Measurements from ENCODE around the gene ZBTB7B.

The ZBTB7B gene

GRCh38 chr1:155002464-155003226, at the start of gene ZBTB7B:
Gene ZBTB7B (plus strand): TSS chr1:155002802. CDS start chr1:155014661, 11,859 bp downstream.
- no peak for FAIRE-seq

GRCh38 chr1:154953611-154954038, 49.0 kb upstream of the ZBTB7B start:
- no peak for FAIRE-seq

DNA sequence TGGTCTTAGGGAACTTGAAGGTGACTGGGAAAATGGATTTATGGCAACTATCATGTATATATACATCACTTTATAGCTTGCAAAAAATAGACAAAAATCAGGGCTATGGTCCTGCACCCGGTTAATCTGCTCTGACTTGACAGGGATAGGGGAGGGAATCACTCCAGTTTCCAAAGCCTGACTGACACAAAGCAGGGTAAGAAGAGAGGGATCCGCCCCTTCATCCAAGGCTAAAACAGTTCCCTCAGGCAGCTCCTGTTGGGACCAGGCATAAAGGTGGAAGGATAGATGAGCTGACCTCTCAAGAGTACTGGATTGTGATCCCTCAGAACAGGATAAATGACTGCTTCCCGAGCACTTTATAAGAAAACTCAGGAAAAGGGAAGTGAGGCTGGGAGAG, 48.1 kb upstream of the ZBTB7B start:
- FAIRE-seq = no peak

DNA sequence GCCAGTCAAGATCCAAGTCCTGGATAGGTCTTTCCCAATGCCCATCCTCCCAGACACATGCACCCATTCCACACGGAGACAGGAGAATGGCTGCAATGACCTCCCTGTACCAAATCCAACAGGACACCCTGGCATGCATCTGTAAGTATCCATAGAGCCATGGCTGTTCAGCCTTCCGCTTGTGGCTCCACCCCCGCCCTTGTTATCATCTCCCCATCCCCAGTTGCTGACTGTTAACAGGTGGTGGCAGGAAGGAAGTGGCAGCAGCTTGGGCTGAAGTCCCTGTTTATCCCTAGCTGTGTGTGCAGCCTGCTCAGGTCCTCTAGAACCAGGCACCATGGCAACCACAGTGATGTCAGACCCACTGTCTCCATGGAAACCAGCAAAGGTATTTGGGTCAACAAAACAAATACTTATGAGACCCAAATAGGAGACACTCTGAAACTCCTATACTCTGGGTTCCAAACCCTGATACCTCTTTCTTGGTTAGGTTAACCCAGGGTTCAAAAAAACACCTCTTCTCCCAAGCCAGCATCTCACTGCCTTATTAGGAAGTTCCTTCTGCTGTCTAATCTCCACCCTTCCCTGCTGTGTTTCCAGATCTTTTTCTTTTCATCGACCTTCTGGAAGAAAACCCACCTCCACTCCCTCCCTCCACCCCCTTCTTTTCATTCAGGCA, 47.4 kb upstream of the ZBTB7B start:
- FAIRE-seq = no peak

DNA sequence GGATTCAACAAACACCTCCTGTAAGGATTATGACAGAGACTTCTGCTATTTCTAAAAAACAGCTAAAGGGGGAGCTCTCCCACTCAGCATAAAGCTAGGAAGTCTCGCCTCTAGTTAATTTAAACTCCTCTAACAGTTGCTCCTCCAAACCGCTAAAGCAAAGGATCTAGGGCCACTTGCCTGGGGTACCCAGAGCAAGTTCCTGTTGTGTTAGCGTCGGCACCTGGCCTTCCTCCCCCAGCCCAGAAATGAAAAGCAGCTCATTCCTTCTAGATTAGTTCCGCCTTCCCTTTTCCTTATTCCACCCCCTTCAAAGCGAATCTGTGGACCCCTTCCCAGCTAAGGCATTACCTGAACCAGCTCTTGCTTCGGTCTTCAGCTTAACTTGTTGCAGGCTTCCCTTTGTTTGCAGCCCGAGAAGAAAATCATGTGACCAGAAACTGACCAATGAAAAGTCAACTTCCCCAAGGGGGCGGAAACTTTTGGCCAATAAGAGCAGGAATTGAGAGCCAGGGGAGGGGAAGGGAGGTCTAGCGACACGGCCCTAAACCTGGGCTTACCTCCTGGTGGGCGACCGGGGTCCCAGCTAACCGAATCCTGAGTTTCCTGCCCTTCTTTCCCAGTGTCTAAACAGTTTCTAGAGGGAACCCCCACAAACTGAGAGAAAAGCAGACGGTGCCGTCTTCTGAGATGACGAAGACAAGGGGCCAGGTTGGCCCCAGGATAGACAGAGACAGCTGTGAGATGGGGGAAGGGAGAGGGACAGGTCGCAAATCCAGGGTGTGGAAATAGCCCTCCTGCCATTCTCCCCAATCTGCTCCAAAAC, 46.7 kb upstream of the ZBTB7B start, which contains the start of gene PBXIP1:
Gene PBXIP1 (minus strand): TSS at position 382 of the 826 bp plus-strand sequence. CDS start 2,378 bp downstream, outside the sequence.
- FAIRE-seq = peak; percentile 62

DNA sequence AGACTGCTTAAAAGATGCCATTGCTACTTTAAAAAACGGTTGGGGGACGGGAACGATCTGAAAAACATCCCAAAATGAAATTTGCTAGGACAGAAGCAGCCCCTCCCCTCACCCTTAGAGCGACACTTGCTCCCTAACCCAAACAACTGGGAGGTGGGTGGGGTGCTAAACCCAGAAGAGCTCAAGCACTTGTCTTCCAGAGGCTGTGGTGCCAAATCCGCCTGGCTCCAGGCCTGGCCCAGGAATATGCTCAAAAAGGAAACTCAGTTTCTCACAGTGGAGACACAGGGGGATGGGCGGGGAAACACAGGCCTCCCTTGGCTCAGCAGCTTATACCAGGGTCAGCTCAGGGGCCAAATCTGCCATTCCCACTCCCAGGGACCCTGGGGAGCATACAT, 46.1 kb upstream of the ZBTB7B start:
- FAIRE-seq = no peak

- FAIRE-seq = no peak
Measured at GRCh38 chr1:154957091-154957657, 45.4 kb upstream of the ZBTB7B start.

- no peak for FAIRE-seq
Measured at GRCh38 chr1:154958036-154958435, 44.6 kb upstream of the ZBTB7B start.

DNA sequence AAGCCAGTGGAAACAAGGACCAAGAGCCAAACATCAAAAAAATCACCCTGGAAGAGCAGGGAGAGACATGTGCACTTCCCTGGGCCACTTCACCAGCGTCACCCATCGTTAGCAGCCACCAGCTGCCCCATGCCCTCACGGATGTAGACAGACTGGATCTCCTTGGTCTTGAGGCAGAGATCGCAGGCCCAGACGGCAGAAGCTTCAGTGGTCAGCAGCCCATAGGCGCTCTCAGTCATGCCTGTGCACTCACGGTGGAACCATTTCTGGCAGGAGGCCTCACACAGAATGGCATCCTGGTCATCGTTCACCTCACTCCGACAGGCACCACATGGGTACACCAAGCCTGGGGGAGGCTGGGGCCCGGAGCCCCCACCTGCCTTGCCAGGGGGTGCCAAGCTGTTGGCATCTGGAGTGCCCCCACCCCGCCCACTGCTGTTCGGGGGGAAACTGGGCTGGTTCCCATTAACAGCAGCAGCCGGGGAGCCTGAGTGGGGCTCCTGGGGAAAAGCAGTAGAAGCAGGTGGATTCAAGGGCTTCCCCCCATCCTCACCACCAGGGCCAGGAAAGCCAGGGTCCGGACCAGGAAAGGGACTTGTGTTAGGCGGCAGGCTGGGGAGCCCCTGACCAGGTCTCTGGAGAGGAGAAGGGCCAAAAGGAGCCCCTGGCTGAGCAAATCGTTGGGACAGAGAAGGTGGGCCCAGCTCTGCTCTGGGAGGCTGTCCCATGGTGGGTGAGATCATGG, 43.7 kb upstream of the ZBTB7B start:
- FAIRE-seq = no peak

DNA sequence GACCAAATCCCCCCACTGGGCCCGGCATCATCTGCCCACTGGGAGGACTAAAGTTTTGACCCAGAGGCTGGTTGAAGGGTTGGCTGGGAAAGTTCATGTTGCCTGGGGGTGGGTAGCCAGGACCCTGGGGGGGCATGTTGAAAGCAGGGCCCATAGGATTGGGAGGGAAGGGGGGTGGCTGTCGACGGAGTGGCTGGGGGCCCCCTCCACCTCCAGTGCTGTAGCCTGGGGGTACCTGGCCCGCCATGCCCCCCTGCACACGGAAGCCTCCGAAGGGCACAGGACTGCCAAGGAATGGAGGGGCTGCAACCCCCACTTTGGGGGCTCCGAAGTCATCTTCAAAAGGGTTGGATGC, 43.2 kb upstream of the ZBTB7B start:
- FAIRE-seq = no peak

- FAIRE-seq = no peak
Measured at GRCh38 chr1:154960446-154961136, 42.0 kb upstream of the ZBTB7B start.

DNA sequence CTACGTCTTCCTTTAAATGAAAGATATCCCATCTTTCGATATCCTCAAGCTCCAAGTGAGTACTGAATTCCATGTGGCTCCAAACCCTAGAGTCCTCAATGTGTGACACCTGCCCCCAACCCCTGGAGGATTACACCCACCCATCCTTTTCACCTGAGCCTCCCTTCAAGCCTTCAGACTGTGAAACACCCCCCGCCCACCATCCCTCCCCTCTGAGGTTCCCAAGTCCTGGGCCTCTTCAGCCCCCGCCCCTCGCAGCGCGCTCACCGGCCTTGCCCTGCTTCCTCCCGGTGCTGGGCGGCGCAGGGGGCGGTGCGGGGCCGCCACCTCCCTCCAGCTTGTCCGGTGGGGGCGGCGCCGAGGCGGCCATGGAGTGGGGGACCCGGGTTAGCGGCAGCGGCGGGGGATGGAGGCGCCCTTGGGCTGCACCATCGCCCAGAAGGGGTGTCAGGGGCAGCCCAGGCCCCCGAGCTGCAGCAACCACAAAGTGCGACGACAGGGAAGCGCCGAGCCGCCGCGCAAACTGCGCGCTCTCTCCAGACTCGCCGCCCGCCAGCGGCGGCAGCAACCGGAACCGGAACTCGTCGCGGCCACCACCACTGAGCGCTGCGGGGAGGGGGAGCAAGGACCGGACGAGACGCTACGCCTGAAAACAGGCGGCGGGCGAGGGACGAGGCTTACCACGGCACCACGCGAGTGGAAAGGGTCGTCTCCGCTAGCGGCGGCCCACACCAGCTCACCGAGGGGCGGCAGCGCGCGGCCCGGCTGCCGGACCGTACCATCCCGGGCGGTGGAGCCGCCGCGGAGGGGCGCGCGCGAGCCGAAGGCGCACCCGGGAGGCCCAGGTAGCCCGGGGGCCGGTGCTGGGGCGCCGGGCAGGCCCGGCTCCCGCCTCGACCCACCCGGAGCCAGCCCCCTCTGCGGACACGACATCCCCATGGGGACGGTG, 41.1 kb upstream of the ZBTB7B start, which contains the start of gene PYGO2:
Gene PYGO2 (minus strand): TSS at position 576 of the 949 bp plus-strand sequence. CDS start 206 bp downstream, at position 370.
- no peak for FAIRE-seq

DNA sequence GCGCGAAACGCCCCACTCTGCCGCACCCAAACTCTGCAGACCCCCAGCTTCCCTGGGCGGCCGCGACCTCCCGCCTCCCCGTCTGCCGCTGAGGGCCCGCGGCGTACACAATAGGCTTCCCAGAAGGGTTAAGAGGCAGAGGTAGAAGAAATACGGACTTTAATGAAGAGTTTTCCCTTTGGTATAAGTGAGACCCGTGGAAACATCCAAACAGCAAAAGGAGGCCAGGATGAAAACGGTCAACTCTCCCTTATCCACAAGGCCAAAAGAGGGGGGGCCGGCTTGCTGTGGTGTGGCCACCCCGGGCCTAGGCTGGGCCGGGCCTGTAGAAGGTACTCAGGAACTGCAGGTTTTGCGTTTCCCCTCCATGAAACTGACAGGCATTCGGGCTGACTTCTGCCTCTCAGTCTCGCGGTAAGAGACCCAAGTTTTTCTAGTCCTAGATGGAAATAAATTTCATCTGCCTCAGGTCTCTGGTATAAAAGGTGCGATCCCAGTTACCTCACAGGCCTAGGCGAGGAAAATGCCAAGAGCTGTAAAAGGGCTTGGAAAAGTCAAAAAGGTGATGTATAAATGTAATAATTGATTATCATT, 40.3 kb upstream of the ZBTB7B start:
- FAIRE-seq = no peak

DNA sequence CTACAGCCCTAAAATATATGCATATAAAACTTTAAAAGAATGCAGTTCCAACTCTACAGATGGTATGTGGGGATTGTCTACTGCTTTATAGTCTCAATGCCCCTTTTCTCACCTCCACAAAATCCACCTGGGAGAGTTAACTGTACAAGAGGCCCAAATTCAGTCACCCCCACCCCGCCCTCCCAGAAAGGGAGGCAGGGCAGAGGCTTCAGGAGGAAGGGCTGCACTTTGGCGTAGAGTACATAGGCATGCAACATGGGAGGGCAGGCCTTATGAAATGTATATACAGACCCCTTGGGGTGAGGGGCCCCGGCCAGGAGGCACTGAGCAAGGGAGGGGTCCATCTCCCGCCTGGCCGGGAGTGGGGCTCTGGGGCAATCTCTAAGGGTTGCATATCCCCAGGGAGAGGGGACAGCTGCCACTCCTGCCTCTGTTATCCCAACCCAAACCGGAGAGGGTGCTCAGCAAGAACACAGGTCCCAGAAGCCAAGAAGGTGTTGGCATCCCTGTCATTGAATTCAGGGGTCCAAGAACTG, 39.7 kb upstream of the ZBTB7B start:
- FAIRE-seq = no peak

DNA sequence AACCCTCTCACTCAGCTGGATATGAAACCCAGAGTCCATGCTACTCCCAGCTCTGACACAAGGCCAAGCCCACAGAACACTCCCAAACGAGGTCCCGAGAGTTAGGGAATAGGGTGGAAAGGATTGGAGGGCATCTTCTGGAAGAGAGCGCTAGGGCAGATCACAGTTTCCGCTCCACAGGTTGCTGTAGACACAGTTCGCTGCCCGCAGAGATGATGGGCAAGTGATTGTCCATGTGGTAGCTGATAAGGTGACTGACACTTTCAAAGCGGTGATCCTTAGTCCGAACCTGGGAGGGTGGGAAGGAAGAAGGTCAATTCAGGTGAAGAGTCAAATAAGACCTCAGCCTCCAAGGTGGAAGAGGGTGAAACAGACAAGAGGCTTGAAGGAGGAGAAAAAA, 39.0 kb upstream of the ZBTB7B start:
- FAIRE-seq = no peak

DNA sequence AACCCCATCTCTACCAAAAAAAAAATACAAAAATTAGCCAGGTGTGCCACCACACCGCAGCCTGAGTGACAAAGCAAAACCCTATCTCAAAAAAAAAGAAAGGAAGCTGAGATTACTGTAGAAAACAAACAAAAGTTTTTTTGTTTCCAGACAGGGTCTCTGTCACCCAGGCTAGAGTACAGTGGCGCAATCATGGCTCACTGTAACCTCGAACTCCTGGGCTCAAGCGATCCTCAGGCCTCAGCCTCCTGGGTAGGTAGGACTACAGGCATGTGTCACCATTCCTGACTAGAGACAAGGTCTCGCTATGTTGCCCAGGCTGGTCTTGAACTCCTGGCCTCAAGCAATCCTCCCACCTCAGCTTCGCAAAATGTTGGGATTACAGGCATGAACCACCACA, 38.2 kb upstream of the ZBTB7B start:
- no peak for FAIRE-seq

GRCh38 chr1:154966111-154966510, 36.5 kb upstream of the ZBTB7B start:
- no peak for FAIRE-seq

- FAIRE-seq = no peak
Measured at GRCh38 chr1:154967331-154967950, 35.2 kb upstream of the ZBTB7B start.

DNA sequence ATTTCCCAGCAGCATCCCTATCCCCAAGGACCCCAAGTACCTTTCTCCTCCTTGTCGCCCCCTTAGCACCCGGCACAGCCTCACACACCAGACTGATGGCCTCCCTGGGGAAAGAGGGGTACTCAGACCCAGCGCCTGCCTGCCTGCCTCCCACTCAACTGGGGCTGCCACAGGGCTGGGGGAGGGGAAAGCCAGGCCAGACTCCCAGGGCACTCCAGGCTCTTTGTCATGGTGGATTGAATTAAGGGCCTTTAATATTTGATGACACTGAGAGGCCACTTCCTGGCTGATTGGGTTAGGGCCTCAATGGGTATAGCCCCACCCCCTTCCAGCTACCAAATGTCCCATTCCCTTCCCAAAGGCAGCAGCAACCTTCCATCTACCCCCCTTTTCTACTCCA, 33.9 kb upstream of the ZBTB7B start:
- FAIRE-seq = no peak

Measured in endometrium (tissue), 2 donors.